Measurements from ENCODE around the gene RNF32.
"Not testable (repeated sequence)": the region's sequence is repeated elsewhere in the genome, so short reads cannot be mapped to it uniquely, and the experiment has no call there.

RNF32 gene

DNA sequence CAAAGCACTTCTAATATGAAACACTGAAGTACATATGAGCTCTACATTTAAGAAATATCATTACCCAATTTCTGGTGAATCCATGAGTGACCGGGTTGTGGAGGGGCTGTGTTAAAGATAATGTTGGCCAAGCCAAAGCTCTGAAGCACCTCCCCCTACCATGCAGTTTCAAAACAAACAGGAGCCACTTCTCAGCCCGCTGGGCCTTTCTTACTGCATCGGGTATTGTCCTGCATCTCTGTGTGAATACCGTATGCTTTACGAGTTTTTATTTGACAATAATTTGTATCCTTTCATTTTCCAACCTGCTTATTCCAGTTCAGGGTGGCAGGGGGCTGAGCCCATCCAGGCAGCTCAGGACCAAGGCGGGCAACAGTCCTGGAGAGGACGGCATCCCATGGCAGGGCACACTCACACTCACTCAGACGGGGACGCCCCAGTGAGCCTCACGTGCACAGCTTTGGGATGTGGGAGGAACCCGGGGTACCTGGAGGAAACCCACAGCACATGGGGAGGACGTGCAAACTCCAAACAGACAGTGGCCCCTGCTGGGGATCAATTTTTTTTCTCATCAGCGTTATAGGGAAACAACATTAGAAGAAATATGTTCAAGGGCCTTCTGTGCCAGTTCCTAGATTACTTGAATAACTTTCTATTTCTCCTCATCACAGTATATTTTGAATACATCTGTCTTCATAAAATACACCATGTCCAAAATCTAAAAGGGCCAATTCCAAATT lies 1.9 kb downstream of the RNF32 start:
- DNase-seq = no peak

DNA sequence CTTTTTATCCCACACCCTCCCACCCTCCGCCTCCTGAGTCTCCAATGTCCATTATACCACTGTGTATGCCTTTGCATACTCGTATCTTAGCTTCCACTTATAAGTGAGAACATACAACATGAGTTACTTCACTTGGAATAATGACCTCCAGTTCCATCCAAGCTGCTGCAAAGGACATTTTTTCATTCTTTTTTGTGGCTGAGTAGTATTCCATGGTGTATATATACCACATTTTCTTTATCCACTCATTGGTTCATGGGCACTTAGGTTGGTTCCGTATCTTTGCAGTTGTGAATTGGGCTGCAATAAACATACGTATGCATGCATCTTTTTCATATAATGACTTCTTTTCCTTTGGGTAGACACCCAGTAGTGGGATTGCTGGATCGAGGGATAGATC lies 6.8 kb downstream of the RNF32 start:
- DNase-seq = not testable (repeated sequence)

DNA sequence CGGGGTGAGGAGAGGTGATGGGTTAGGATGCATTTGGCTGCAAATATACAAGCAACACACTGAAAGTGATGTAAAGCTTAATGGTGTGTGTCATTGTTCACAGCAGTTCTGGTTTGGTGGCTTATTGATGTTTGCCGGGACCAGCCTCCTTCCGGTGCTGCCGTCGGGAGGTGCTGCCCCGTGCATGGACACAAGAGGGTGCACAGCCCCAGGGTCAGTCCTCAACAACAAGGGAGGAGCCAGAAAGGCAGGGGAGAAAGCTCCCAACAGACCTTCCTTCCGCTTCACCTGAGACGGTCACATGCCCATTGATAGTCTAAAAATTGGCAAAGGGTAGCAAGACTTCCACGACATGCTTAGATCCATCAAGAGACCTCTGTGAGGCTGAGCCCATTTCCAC lies 9.5 kb downstream of the RNF32 start:
- peak; percentile 18 for DNase-seq

DNA sequence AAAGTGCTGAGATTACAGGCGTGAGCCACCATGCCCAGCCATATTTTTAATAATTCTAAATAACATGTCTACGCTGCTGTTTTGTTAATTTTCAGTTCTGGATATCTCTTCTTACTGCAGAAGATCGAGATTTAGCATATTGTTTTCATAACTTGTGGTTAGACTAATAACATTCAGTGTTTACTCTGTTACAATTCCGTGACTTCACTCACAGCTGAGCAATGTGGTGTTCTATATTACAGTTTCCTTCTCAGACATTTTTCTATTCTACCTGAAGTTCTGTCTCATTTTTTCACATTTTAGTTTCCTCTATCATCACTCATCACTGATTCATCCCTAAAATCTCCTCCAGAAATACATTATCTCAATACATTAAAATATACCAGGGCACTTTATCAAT lies 10.9 kb downstream of the RNF32 start:
- DNase-seq = no peak

DNA sequence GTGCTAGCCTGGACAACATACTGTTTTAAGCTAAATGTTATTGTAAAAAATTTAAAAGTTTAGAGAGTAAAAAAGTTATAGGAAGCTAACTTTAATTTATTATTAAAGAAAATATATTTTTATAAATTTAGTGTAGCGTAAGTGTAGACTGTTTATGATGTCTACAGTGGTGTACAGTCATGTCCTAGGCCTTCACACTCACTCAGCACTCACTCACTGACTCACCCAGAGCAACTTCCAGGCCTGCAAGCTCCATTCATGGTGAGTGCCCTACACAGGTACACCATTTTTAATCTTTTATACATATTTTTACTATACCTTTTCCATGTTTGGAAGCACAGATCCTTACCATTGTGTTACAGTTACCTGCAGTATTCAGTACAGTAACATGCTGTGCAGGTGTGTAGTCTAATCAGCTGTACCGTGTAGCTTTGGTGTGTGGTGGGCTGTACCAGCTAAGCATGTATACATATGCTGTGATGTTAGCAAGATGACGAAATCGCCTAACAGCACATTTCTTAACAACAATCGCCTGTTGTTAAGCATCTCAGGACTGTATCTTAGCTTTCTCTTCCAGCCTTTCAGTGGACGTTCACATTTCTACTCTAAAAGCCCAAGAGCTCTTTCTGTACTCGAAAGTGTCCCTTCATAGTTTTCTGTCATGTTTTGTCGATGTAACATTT lies 12.5 kb downstream of the RNF32 start:
- DNase-seq = no peak

DNA sequence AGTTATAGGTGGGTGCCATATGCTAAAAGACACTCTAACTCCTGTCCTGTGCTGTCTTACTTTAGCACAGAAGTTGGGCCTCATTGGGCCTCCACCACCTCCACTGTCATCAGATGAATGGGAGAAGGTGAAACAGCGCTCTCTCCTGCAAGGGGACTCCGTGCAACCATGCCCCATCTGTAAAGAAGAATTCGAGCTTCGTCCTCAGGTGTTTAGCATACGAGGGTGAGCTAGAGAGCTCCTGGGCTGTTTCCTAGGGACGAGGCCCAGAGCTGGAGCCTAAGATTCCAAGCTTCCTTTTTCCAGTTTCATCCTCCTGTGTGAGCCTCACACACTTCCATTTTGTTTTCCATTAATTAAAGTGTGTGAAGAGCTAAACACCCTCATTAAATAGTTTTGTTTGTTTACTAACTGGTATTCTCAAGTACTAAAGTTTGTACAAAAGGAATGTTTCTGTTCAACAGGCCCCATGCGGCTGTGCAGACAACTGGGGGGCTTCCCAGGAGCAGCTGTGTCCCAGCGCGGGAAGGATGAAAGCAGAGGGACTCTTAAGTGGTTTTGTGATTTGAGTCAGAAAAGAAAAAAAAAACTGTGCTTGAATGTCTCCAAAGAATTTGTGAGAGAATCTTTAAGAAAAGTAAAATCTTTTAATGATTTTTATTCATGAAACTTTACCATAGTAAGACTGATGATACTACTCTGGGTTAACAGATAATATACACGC lies 14.1 kb downstream of the RNF32 start:
- DNase-seq = no peak

DNA sequence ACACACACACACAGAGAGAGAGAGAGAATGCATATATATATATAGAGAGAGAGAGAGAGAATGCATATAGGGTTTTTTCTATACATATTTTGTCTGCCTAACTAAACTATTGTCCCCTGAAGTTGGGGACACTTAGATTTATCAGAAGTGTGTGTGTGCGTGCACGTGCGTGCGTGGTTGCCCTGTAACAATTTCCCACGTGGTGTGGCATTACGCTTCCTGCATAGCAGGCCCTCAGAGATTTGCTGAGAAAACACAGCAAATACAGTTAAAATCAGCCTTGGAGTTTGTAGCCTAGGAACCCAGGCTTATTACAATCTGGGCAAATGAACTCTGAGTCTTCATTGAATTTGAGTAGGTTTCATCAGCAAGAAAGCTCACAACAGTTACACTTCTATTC lies 14.7 kb downstream of the RNF32 start:
- DNase-seq = no peak

DNA sequence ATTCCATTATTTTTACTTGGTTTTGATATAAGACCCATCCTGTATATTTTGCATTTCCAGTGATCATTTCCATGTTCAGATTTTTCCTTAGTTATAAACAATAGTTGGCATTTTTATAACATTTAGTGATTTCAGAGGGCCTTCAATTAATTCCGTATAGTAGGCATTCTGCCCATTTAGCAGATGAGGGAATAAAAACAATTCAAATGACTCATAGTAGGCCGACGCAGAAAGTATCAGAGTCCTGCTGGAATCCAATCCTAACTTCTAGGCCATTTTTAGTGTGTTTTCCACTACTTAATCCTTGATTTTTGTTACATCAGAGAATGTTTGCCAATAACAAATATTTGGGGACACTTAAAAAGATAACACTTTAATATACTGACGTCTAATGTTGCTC lies 15.4 kb downstream of the RNF32 start:
- DNase-seq = no peak

DNA sequence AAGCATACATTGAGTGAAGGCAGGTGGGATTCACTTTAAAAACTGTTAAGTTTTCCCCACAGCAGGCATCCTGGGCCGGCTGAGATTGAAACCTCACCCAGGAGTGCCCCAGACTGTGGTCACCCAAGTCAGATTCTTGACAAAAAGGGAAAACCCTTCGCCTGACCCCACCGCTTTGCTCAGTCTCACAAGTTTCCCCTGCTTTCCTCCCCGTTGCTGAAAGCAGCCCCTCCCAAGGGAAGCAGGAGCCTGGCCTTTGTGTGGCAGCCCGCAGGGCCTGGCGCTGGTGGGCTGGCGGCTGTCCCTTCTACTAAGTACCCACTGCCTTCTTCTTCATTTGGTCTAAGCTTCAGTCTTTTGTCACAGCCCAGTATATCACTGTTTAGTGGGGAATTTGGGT lies 16.0 kb downstream of the RNF32 start:
- no peak for DNase-seq

DNA sequence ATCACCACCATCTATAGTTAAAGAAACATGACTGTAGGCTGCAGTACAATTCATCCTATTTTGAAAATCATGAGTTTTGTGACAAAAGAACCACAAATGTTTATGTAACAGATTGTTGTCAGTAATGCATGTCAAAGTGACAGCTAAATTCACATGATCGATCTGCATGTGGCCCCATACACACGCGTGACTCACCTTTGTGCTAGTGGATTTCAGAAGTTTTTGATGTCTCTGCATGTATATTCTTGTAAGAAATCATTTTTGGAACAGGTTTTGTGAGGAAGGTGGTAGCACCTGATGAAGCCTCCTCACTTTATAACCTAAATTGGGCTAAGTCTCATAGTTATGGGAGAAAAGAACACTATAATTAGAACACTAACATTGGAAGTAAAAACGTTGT lies 17.1 kb downstream of the RNF32 start:
- DNase-seq = no peak

DNA sequence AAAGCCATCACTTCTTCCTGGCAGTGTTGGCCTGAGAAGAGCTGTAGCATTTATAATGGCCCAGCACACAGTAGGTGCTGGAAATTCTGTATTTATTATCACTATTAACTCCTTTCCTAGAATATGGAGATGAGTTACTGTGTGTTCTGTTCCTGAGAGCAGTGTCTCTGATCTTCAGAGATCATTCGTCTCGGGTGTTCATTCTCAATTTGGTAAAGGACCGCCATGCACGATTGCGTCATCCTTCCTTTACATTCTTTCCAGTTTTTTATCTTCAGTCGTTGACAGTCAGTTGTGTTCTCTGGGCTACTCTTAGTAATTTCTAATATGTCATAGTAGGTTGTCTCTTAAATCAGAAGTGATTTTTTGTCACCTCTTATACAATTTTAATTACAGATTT lies 18.6 kb downstream of the RNF32 start:
- no peak for DNase-seq

DNA sequence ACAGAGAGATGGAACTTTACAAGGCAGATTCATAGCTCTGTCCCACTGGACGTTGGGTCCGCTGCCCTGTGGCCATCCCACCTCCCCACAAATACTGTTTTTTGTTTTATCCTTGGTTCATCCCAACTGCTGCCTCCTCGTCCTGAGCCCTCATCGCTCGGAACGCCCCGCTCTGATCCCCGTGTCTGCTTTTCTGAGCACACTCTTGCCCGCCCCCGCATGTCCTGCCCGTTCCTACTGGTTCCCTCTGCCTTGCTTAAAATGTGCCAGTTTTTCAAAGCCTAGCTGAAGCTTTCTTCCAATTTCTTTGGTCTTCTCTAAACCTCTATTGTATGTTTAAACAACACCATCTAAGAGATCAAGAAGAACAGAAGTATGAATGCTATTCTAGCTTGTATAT lies 19.4 kb downstream of the RNF32 start:
- DNase-seq = no peak

DNA sequence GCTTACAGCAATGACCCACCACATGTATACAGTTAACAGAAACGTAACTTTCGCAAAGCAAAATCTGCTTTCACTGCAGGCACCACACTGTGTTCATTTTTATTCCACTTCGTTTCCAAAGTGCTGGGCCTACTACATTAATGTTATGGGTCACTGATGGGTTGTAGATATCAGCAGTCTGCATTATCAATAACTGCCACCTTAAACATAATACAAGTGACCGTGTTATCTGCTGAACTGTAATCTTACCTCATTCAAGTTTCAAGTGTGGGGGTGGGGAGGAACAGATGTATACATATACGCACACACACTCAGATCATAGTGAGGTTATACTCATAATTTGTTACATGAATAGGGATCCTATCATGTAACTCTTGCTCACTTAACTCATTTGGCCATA lies 21.1 kb downstream of the RNF32 start:
- no peak for DNase-seq

DNA sequence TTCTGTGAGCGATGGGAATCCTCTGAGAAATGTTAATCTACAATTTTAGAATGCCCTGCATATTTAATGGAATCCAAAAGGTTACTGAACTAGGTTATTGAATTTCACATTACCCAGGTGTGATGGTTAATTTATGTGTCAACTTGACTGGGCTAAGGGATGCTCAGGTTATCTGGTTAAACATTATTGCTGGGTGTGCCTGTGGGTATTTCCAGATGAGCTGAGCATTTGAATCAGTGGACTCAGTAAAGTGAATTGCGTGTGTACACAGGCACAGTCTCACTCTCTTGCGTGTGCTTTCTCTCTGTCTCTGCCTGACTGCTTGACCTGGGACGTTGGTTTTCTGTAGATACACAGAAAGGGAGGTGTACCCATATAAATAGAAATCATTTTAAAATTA lies 21.7 kb downstream of the RNF32 start:
- no peak for DNase-seq

DNA sequence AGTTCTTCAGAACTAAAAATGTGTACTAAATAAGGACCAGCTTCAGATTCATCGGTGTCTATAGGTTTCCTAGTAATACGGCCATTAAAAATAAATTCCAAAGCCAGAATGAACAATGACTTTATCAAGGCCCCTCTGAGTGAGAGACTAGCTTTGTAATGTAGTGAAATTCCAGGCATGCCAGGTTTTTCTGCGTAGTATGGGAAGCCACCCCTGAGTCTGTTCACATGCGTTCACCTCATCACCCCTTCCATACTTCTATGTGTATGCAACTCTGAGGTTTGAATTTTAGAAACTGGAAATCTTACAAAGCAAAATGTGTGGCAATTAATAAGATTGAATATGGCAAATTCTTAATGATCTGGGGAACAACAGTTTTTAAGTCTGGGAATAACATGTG lies 24.5 kb downstream of the RNF32 start:
- DNase-seq = no peak

DNA sequence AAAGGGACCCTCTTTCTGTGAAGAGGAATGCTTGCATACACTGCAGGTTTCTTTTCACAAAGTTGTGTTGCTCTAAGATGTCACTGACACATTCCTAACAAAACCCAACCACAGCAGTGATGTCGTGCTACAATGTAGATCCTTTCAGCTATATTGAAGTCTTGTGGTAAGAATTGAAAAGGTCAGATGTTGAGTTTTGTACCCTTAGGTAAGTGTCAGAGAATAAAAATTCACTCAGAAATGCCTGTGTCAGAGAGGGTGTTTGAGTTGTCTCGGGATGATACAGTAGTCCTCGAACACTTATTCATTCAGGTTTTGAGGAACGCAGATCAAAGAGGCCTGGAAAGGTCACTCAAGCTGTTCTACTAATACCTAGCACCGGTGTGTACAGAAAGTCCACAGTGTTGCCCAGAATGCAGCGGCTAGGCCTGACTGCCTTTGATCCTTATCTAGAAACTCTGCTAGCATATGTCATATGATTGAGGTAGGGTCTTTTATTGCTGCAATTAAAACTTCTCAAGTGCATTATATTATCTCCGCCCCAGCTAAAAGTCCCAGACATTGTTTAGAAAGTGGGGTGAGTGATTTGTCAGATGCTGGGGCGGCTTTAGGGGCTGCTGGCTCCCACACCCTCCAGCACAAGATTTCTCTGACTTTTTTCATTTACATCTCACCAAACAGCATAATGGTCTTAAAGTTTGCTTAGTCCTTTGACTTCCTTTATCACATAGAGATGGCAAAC lies 26.0 kb downstream of the RNF32 start:
- no peak for DNase-seq

DNA sequence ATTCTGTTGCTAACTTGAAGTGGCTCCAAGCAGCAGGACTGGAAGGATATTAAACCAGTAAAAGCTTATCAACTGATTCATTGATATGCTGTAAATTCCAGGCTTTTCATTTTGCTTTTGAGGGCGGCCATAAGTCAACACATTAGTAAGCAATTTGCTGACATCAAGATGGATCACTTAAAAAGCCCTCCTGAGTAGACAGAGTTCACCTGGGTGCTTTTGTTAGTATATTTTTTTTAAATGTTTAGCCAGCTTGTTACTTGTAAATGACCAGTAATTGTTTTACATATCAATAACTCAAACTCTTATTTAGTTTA lies 26.5 kb downstream of the RNF32 start:
- DNase-seq = no peak

DNA sequence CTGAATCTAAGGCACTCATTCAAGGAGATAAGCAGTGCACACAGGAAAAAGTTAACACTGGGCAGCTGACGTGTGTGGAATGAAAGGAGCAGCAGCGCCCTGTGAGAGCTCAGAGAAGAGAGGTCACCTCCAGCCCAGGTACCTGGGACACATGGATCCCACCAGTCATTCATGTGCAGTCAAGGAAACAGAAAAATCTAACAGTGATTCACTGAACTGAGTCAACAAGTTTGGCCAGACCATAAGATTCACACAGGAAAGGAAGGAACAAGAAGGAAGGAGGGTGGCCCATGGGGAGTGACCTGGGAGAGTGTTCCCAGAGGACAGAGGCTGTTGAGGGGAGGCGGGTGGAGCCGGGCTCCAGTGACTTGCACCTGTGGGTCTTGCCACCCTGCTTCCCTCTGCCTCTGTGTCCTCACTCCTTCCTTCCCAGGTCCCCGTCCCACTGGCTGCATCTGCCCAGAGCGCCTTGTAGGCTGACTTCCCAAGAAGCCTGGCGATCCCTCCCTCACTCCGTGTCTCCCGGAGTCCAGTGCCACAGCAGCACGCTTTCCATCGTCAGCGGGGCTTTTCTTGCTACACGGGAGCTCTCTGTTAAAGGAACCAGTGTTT lies 27.7 kb downstream of the RNF32 start:
- DNase-seq = no peak

DNA sequence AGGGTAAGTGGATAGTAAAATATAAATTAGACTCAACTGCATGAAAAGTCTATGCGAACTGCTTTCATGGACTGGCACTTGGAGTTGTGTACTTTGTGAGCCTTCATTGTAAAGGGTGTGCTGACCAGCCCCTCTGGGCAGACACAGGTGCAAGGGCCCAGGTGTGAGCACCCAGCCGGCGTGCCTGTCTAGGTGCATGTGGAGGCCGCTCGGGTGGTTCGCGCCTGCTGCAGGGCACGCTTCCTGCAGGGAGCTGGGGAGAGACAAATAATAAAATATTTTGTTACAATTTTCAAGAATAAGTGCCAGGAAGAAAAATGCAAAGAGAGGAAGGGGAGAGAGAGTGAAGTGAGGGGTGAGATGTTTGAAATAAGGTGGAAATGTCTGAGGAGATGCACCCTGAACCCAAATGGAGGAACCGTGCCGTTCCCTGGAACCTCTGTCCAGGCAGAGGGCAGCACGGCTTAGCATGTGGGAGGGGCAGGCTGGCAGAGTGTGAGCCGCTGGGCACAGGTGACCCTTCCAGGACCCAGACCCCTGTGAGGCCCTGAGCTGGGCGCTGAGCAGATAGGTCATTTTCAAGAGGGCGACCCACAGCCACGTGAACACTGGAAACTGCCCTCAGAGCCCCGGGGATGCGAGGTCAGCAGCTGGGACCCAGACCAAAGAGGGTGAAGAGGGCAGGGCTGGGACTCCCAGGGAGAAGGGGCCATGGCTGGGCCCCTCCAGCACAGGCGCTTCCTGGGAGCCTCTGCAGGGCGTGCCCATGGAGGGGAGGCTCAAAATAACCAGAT lies 28.7 kb downstream of the RNF32 start:
- no peak for DNase-seq

DNA sequence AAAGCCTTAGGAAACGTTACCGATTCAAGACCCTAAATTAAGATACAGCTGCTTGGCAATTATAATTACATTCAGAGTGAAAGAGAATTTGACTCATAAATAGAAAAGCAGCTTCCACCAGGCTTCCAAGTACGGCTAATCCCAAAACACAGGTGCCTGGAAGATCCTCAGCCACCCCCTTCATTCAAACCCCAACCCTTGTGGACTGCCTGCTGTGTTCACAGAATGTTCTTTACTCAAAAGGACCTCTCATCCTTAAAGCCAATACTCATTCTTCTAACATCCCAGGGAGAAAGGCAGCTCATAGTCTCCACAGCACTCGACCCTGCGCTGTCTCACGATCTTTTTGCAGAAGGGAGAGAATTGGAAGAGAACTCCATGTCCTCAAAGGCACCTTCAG lies 32.9 kb downstream of the RNF32 start:
- no peak for DNase-seq

DNA sequence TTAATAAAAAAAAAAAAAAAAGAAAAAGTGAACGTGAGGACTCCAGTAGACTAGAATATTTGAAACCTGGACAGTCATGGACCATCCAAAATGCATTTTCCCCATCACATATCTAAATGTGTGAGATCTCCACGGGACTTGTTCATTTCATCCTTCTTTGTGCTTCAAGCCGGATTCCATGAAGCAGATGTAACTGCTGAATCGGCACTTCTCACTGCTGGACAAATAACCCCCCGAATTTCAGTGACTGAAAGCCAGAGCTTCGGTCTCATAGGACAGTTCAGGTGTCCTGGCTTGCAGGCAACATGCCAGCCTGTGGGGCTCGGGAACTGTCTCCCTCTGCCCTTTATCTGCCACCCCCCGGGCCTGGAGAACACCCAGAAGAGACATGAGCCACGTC lies 33.3 kb downstream of the RNF32 start:
- no peak for DNase-seq

DNA sequence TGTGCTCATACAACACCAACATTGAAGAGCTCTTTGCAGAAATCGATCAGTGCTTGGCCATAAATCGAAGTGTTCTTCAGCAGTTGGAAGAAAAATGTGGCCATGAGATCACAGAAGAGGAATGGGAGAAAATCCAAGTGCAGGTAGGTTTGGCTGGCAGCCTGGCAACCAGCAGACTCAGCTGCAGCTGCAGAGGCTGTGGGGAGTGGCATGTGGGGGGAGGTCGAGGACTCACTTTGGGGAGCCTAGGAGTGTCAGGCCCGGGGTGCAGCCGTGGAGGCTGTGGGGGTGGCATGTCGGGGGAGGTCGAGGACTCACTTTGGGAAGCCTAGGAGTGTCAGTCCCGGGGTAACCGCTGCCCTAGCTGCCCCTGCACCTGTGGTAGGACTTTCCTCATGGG lies 35.1 kb downstream of the RNF32 start:
- DNase-seq = no peak

Data from activated CD4-positive, alpha-beta T cell treated with anti-CD3 and anti-CD28 coated beads, Interleukin-2, amount 50 U/mL, for 16 hours (primary cell).